PC-3 (cell line): ENCODE results near the gene GPR156. TPM values are rescaled to one million over a fixed set of nuclear protein-coding genes. Genes with fewer than 3 reads are reported as not detected.
"Not testable (repeated sequence)": the region's sequence is repeated elsewhere in the genome, so short reads cannot be mapped to it uniquely, and the experiment has no call there.

Source experiments
- ATAC-seq: fragments of 200-7000 bp; cut with Tn5 transposase; 2 replicates; pipeline ENCODE4 v1.9.1; 2020; ENCODE audit warnings: mild to moderate bottlenecking, moderate library complexity
- BruUV-seq: library from RNA; stranded (reverse); fragments of 400-500 nt; replicated peaks from 2 replicates; lab custom pipeline; 2021; lab: Mats Ljungman, UMichigan
- CTCF ChIA-PET: fragments of 300-600 bp; sonication (Branson Sonifier 250); formaldehyde crosslinking; loops from one replicate; lab custom pipeline; 2022; ENCODE audit warnings: antibody characterized with exemption; lab: Charles Lee
- POLR2A ChIA-PET: fragments of 300-600 bp; sonication (Branson Sonifier 250); formaldehyde crosslinking; loops from one replicate; lab custom pipeline; 2022; ENCODE audit warnings: antibody characterized with exemption; ENCODE audit not compliant: unreplicated experiment; lab: Charles Lee
- DNase-seq: peaks from one replicate; pipeline ENCODE4 v3.0.0-alpha.2; 2015
- H2AFZ ChIP-seq: fragments of 300-600 bp; sonication (generic); 2 replicates; pipeline ENCODE4 v1.6.0; 2016; ENCODE audit warnings: antibody characterized with exemption, low read length
- H3F3A ChIP-seq: fragments of 300-600 bp; sonication (generic); one replicate; pipeline ENCODE4 v1.6.0; 2017; ENCODE audit warnings: antibody characterized with exemption, low read length, control low read depth, mild to moderate bottlenecking; ENCODE audit not compliant: unreplicated experiment
- H3K27ac ChIP-seq: fragments of 300-600 bp; sonication (generic); 2 replicates; pipeline ENCODE4 v1.5.1; 2016; ENCODE audit warnings: mild to moderate bottlenecking, low read length
- H3K27me3 ChIP-seq: fragments of 300-600 bp; sonication (generic); 2 replicates; pipeline ENCODE4 v1.6.1; 2016; ENCODE audit warnings: low read length, mixed read lengths
- H3K36me3 ChIP-seq: fragments of 300-600 bp; sonication (generic); 2 replicates; pipeline ENCODE4 v1.6.1; 2016; ENCODE audit warnings: low read depth, mixed run types, low read length, mixed read lengths
- H3K4me1 ChIP-seq: fragments of 300-600 bp; sonication (generic); 2 replicates; pipeline ENCODE4 v1.5.1; 2016; ENCODE audit warnings: low read length; ENCODE audit not compliant: insufficient read depth
- H3K4me2 ChIP-seq: fragments of 300-600 bp; sonication (generic); 2 replicates; pipeline ENCODE4 v1.6.0; 2016; ENCODE audit warnings: low read length
- H3K4me3 ChIP-seq: fragments of 300-600 bp; sonication (generic); 2 replicates; pipeline ENCODE4 v1.5.1; 2016; ENCODE audit warnings: mild to moderate bottlenecking, low read length, mixed read lengths
- H3K79me2 ChIP-seq: fragments of 300-600 bp; sonication (generic); 2 replicates; pipeline ENCODE4 v1.6.1; 2017; ENCODE audit warnings: low read length, mixed read lengths
- H3K9ac ChIP-seq: fragments of 300-600 bp; sonication (generic); 2 replicates; pipeline ENCODE4 v1.6.0; 2016; ENCODE audit warnings: mild to moderate bottlenecking, low read length
- H3K9me2 ChIP-seq: fragments of 300-600 bp; sonication (generic); replicated peaks from 2 replicates; pipeline ENCODE4 v1.6.1; 2016; ENCODE audit warnings: mixed run types, low read length, mixed read lengths
- H3K9me3 ChIP-seq: fragments of 300-600 bp; sonication (generic); 2 replicates; pipeline ENCODE4 v1.6.1; 2016; ENCODE audit warnings: low read length, mixed read lengths
- H4K20me1 ChIP-seq: fragments of 300-600 bp; sonication (generic); 2 replicates; pipeline ENCODE4 v1.6.1; 2016; ENCODE audit warnings: low read length, mixed read lengths
- EZH2 ChIP-seq: fragments of 300-600 bp; sonication (generic); IDR thresholded peaks from one replicate; pipeline ENCODE4 v1.6.1; 2017; ENCODE audit warnings: antibody characterized with exemption, mild to moderate bottlenecking, low read length; ENCODE audit not compliant: unreplicated experiment
- EZH2phosphoT487 ChIP-seq: fragments of 300-600 bp; sonication (generic); IDR thresholded peaks from 2 replicates; pipeline ENCODE4 v1.6.1; 2018; ENCODE audit warnings: mild to moderate bottlenecking, antibody characterized with exemption, low read length, borderline replicate concordance
- intact Hi-C: fragments of 100-400 bp; cut with micrococcal nuclease; formaldehyde crosslinking; loops from 2 replicates; pipeline ENCODE4 v1.9.0; 2023
- total RNA-seq: library from RNA; depleted of rRNA; stranded (reverse); fragments of >200 nt; gene quantifications from 2 replicates; pipeline ENCODE4 v1.2.3, GENCODE V29; 2014
- TF ChIP-seq, protein P1 (sequence below): fragments of 300-600 bp; sonication (generic); conservative IDR thresholded peaks from 2 replicates; pipeline ENCODE4 v1.5.1; 2017; ENCODE audit warnings: antibody characterized with exemption, low read depth, mild to moderate bottlenecking, low read length

The GPR156 gene
- total RNA-seq, 1 experiment from 2014 or later = 5.1 TPM

DNA sequence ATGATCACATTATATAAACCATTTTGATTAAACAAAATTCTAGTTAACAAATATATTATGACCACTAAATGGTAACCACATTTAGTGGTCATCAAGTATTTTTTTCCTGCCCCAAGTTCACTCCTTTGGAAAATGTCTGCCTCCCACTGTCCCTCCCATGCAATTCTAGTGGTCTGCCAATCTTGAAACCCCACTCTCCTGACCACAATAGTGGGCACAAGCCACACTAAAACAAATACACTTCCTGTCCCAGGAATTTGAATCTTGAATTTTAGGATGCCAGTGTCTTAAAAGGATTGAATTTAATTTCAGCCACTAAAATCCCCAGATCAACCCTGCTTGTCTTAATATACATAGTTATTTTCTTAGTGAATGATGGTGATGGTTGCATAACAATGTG lies 14.0 kb upstream of the GPR156 start:
- H3K9me2 ChIP-seq = no peaks in the 10 kb centered on the region
- H3K9ac ChIP-seq = no peak overlapping the region
- peaks cover 4% of the 10 kb centered on the region; the same call in 1 of the 2 replicates for H3K4me1 ChIP-seq
- CTCF ChIA-PET = no interaction called here
- no peaks in the 10 kb centered on the region for H3K9me3 ChIP-seq
- no peak overlapping the region for H3K4me2 ChIP-seq
- no peak for TF ChIP-seq EZH2phosphoT487
- TF ChIP-seq, protein P1, sequence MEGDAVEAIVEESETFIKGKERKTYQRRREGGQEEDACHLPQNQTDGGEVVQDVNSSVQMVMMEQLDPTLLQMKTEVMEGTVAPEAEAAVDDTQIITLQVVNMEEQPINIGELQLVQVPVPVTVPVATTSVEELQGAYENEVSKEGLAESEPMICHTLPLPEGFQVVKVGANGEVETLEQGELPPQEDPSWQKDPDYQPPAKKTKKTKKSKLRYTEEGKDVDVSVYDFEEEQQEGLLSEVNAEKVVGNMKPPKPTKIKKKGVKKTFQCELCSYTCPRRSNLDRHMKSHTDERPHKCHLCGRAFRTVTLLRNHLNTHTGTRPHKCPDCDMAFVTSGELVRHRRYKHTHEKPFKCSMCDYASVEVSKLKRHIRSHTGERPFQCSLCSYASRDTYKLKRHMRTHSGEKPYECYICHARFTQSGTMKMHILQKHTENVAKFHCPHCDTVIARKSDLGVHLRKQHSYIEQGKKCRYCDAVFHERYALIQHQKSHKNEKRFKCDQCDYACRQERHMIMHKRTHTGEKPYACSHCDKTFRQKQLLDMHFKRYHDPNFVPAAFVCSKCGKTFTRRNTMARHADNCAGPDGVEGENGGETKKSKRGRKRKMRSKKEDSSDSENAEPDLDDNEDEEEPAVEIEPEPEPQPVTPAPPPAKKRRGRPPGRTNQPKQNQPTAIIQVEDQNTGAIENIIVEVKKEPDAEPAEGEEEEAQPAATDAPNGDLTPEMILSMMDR = no peak
- TF ChIP-seq EZH2 = no peak
- intact Hi-C loops = no loop called here
- ATAC-seq (no peak), DNase-seq (no peak)
- H3K79me2 ChIP-seq = no peaks in the 10 kb centered on the region
- POLR2A ChIA-PET = no interaction called here
- no peaks in the 10 kb centered on the region for H4K20me1 ChIP-seq
- H3K36me3 ChIP-seq = no peaks in the 10 kb centered on the region
- H3K27ac ChIP-seq = no peak overlapping the region
- H3F3A ChIP-seq = no peaks in the 10 kb centered on the region
- BruUV-seq = no TSS peak
- no peaks in the 10 kb centered on the region for H3K27me3 ChIP-seq
- H2AFZ ChIP-seq = no peak overlapping the region
- H3K4me3 ChIP-seq = no peak overlapping the region

- ATAC-seq, intact Hi-C loops, H3K9me2 ChIP-seq, H3F3A ChIP-seq, H3K9me3 ChIP-seq, H3K9ac ChIP-seq, H3K4me2 ChIP-seq, H4K20me1 ChIP-seq, H3K4me1 ChIP-seq, POLR2A ChIA-PET, H3K27me3 ChIP-seq, H3K79me2 ChIP-seq, BruUV-seq, H2AFZ ChIP-seq, H3K4me3 ChIP-seq, H3K27ac ChIP-seq, H3K36me3 ChIP-seq, CTCF ChIA-PET: not testable (repeated sequence)
- DNase-seq = peak; percentile 13
Measured at GRCh38 chr3:120291552-120291951, 6.5 kb upstream of the GPR156 start.

DNA sequence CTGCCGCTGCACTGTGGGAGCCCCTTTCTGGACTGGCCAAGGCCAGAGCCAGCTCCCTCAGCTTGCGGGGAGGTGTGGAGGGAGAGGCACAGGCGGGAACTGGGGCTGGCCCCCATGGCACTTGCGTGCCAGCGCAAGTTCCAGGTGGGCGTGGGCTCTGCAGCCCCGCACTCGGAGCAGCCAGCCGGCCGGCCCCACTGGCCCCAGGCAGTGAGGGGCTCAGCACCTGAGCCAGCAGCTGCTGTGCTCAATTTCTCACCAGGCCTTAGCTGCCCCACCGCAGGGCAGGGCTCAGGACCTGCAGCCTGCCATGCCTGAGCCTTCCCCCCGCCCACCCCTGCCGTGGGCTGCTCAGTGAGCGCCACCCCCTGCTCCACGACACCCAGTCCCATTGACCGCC lies 4.6 kb upstream of the GPR156 start:
- Histone ChIP-seq H3F3A (no peaks in the 10 kb centered on the region), H3K27me3 (no peaks in the 10 kb centered on the region), H3K79me2 (no peaks in the 10 kb centered on the region), H3K36me3 (no peaks in the 10 kb centered on the region), H3K9me3 (no peaks in the 10 kb centered on the region), H3K4me3 (no peak overlapping the region), H4K20me1 (no peaks in the 10 kb centered on the region), H3K9me2 (no peaks in the 10 kb centered on the region), H3K4me2 (no peak overlapping the region), H3K4me1 (peaks cover 5% of the 10 kb centered on the region; the same call in 1 of the 2 replicates), H3K27ac (no peak overlapping the region), H3K9ac (no peak overlapping the region), H2AFZ (no peak overlapping the region)
- no TSS peak for BruUV-seq
- no peak for TF ChIP-seq EZH2phosphoT487
- TF ChIP-seq, protein P1 = no peak
- DNase-seq (no peak), ATAC-seq (no peak)
- ChIA-PET CTCF (no interaction called here), POLR2A (no interaction called here)
- intact Hi-C loops = no loop called here
